Thyroid gland (tissue), 4 donors: ENCODE data around the gene GTSE1. TPM values are rescaled to one million over a fixed set of nuclear protein-coding genes. Genes with fewer than 3 reads are reported as not detected.

ENCODE experiments used
- DNase-seq, 2 donors: peaks; one replicate each; pipeline ENCODE4 v3.0.0-alpha.2; 2019
- H3K27ac ChIP-seq, 3 donors: fragments of 200-600 bp; sonication (generic); 1 replicate in 2 of 3; 2 replicates in 1 of 3; pipeline ENCODE4 v1.5.1; 2016 to 2019; ENCODE audit warnings: mild to moderate bottlenecking in 1 of 3, moderate library complexity in 1 of 3
- H3K27me3 ChIP-seq: fragments of 200-600 bp; sonication (generic); one replicate; pipeline ENCODE4 v1.5.1; 2019
- H3K36me3 ChIP-seq, 2 donors: fragments of 200-600 bp; sonication (generic); one replicate each; pipeline ENCODE4 v1.5.1; 2016 to 2019
- H3K4me1 ChIP-seq, 2 donors: fragments of 200-600 bp; sonication (generic); one replicate each; pipeline ENCODE4 v1.5.1; 2017 to 2019
- H3K4me3 ChIP-seq, 3 donors: fragments of 200-600 bp; sonication (generic); replicated peaks in 1 of 3; 1 replicate in 2 of 3; 2 replicates in 1 of 3; pipeline ENCODE4 v1.5.1; 2016; ENCODE audit warnings: mild to moderate bottlenecking in 1 of 3
- H3K9me3 ChIP-seq: fragments of 200-600 bp; sonication (generic); one replicate; pipeline ENCODE4 v1.5.1; 2017
- POLR2A ChIP-seq, 2 donors: fragments of 450-650 bp; IDR thresholded peaks; one replicate each; pipeline ENCODE4 v1.6.1; 2017; ENCODE audit warnings: antibody characterized with exemption in 2 of 2, mild to moderate bottlenecking in 2 of 2, moderate library complexity in 1 of 2
- WGBS, 2 donors: methylation state at CpG; one replicate each; pipeline ENCODE4 v1.1.5; 2017; 5-methylcytosine and 5-hydroxymethylcytosine counted together
- intact Hi-C: fragments of 100-400 bp; cut with DNase I; formaldehyde crosslinking; loops from one replicate; pipeline ENCODE4 v1.15.1; 2023
- total RNA-seq, 4 donors: library from RNA; depleted of rRNA; stranded (reverse); fragments of >200 nt; gene quantifications; one replicate each; pipeline ENCODE4 v1.2.3, GENCODE V29; 2016
- TF ChIP-seq, protein P1 (sequence below), 6 experiments: fragments of 200-600 bp in 3 of 6; fragments of 450-650 bp in 3 of 6; sonication (generic) in 3 of 6; IDR thresholded peaks; one replicate each; pipeline ENCODE4 v1.5.1; 2016 to 2019; ENCODE audit warnings: antibody characterized with exemption in 6 of 6, mild to moderate bottlenecking in 2 of 6, inconsistent platforms in 1 of 6, moderate library complexity in 1 of 6

GTSE1 gene
- total RNA-seq, 4 donors from 2014 or later, result 0.22 to 0.27 (median 0.25) TPM; not detected in 1

DNA sequence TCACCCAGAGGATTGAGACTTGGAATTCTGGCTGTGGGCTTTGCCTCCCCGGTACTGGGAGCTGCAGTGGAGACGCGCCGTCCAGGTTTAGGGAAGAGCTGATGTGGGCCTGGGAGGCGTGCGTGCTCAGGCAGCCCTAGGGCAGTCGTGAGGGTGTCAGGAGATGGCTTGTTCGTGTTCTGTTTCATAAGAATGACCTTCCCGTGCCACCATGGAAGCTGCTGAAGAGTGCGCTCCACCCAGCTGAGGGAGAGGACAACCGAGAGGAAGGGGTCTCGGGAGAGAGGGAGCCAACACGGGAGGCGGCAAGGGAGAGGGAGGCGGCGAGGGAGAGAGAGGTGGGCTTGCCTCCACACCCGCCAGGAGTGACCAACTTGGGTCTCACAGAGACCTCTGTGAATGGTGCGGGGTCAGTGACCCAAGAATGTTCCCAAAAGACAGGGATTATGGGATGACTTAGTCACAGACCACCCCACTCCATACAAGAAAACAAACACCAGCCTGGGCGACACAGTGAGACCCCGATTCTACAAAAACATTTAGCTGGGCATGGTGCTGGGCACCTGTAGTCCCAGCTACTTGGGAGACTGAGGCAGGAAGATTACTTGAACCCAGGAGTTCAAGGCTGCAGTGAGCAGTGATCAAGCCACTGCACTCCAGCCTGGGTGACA, 24.2 kb downstream of the GTSE1 start:
- H3K4me3 ChIP-seq, result no peak overlapping the region
- TF ChIP-seq, protein P1, sequence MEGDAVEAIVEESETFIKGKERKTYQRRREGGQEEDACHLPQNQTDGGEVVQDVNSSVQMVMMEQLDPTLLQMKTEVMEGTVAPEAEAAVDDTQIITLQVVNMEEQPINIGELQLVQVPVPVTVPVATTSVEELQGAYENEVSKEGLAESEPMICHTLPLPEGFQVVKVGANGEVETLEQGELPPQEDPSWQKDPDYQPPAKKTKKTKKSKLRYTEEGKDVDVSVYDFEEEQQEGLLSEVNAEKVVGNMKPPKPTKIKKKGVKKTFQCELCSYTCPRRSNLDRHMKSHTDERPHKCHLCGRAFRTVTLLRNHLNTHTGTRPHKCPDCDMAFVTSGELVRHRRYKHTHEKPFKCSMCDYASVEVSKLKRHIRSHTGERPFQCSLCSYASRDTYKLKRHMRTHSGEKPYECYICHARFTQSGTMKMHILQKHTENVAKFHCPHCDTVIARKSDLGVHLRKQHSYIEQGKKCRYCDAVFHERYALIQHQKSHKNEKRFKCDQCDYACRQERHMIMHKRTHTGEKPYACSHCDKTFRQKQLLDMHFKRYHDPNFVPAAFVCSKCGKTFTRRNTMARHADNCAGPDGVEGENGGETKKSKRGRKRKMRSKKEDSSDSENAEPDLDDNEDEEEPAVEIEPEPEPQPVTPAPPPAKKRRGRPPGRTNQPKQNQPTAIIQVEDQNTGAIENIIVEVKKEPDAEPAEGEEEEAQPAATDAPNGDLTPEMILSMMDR (IDR thresholded peaks at IDR 0.05), result no peak
- no peak for TF ChIP-seq POLR2A (IDR thresholded peaks at IDR 0.05)

DNA sequence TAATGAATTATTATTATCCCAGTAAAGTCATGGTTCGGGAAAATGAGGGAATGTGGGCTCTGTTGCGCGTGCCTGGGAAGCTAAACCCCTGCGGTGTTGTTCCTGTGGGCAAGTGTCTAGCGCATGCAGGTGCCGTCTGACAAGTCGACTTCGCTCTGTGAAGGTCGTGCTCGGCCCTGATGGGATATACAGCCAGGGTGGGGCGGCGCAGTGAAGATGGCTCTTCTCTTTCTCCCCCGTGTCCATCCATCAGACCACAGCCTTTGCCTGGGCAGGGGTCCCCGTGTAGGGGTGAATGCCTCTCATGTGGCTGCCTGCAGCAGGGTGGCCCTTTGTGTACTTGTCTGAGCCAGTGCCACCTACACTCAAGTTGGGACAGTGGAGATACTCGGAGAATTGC, 26.0 kb downstream of the GTSE1 start:
- Histone ChIP-seq H3K27ac (no peak overlapping the region), H3K4me1 (no peaks in the 10 kb centered on the region), H3K4me3 (no peak overlapping the region), H3K27me3 (no peaks in the 10 kb centered on the region), H3K36me3 (no peaks in the 10 kb centered on the region), H3K9me3 (no peaks in the 10 kb centered on the region)
- TF ChIP-seq, protein P1 (IDR thresholded peaks at IDR 0.05), result no peak
- no peak for TF ChIP-seq POLR2A (IDR thresholded peaks at IDR 0.05)
- no peak for DNase-seq
- WGBS, 2 donors, result 95% methylated on average over 15 of the region's 15 CpGs
- intact Hi-C loops, result no loop called here

More for the DNA sequence above, 24.2 kb downstream of the GTSE1 start:
- H3K27ac ChIP-seq, result no peak overlapping the region
- no peaks in the 10 kb centered on the region for H3K36me3 ChIP-seq
- WGBS, 2 donors, result 94 to 96% methylated on average over 20 of the region's 20 CpGs
- H3K27me3 ChIP-seq, result no peaks in the 10 kb centered on the region
- DNase-seq, result no peak
- no peaks in the 10 kb centered on the region for H3K9me3 ChIP-seq
- intact Hi-C loops, result no loop called here
- no peaks in the 10 kb centered on the region for H3K4me1 ChIP-seq

DNA sequence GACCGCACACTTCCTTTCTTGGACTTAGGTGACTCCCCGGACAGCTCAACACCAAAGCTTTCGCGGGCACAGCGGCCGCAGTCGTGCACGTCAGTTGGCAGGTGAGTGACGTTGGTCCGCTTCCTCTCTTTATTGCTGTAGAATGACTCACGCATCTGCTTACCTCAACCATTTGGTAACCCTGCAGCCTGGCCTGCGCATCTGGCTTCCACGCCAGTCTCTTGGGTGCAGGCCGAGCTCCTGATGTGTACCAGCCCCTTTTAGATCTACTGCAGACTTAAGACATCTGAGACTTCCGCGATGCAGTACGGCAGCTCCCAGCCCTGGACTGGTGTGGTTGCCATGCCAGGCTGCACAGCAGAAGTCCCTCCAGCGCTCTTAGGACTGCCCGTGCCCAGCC, 26.5 kb downstream of the GTSE1 start:
- no peaks in the 10 kb centered on the region for H3K9me3 ChIP-seq
- H3K27me3 ChIP-seq, result no peaks in the 10 kb centered on the region
- TF ChIP-seq, protein P1 (IDR thresholded peaks at IDR 0.05), result no peak
- no peak for TF ChIP-seq POLR2A (IDR thresholded peaks at IDR 0.05)
- intact Hi-C loops, result no loop called here
- H3K4me3 ChIP-seq, result no peak overlapping the region
- H3K36me3 ChIP-seq, result no peaks in the 10 kb centered on the region
- H3K27ac ChIP-seq, result no peak overlapping the region
- DNase-seq, result no peak
- no peaks in the 10 kb centered on the region for H3K4me1 ChIP-seq
- 95 to 98% methylated on average over 19 of the region's 19 CpGs for WGBS, 2 donors

DNA sequence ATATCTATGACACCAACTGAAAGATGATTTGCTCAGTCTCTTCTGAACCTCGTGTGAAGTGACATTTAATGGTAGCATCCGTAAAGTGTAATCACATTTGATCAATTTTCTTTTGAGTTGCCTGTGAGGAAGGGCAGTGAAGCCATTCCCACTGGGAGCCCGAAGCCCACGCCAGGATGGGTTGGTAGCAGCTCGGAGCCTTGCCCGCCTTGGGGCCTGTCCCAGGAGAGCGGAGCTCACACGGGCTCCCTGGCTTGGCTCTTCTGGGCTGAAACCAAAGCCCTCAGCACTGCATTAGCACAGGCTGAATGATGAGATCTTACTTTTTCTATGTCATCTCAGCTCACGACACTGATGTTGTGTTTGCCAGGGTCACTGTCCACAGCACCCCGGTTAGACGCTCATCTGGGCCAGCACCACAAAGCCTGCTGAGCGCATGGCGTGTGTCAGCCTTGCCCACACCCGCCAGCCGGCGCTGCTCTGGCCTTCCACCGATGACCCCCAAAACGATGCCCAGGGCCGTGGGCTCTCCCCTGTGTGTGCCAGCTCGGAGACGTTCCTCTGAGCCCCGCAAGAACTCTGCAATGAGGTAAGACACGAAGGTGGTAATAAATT, 29.5 kb downstream of the GTSE1 start:
- Histone ChIP-seq H3K4me3 (no peak overlapping the region), H3K9me3 (no peaks in the 10 kb centered on the region), H3K36me3 (no peaks in the 10 kb centered on the region), H3K4me1 (no peaks in the 10 kb centered on the region), H3K27ac (no peak overlapping the region), H3K27me3 (no peaks in the 10 kb centered on the region)
- DNase-seq, result no peak
- TF ChIP-seq, protein P1 (IDR thresholded peaks at IDR 0.05), result no peak
- TF ChIP-seq POLR2A (IDR thresholded peaks at IDR 0.05), result no peak
- intact Hi-C loops, result no loop called here
- WGBS, 2 donors, result 91 to 98% methylated on average over 22 of the region's 23 CpGs

DNA sequence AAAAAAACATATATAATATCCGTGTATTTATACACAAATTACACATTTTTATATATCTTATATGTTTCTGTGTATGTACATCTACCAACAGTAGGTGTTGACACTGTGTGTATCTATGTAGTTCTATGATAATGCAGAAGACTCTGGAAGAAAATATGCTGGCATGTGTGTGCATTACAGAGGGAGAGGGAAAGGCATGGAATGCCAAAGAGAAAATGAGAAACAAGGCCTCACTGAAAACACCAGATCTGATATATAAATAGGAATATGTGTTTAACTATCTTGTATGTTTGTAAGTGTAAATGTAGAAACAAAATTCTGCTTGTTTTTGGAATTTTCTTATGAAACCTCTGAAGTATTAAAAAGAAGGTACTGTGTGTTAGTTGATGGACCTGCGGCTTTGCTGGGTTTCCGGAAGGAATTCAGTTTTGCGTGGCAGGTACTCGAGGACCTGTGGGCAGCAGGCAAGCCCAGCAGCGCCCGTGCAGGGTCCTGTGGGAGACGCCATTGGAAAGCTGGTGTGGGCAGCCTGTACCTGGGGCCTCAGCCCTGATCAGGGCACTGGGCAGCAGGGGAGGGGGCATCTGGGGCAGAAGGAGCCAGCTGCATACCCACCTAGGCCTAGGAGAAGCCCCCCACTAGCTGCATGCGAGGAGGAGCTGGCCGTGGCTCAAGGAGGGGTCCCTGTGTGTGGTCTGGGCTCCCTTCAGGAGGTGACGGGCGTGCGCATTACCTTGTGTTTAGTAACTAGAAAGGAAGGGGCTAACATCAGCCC, 31.2 kb downstream of the GTSE1 start:
- WGBS, 2 donors, result 95% methylated on average over 12 to 13 of the region's 13 CpGs
- intact Hi-C loops, result no loop called here

More for the DNA sequence above, 31.2 kb downstream of the GTSE1 start:
- no peak for TF ChIP-seq POLR2A (IDR thresholded peaks at IDR 0.05)
- TF ChIP-seq, protein P1 (IDR thresholded peaks at IDR 0.05), result no peak
- H3K27ac ChIP-seq, result no peak overlapping the region
- no peaks in the 10 kb centered on the region for H3K27me3 ChIP-seq
- no peaks in the 10 kb centered on the region for H3K9me3 ChIP-seq
- no peak overlapping the region for H3K4me3 ChIP-seq
- H3K4me1 ChIP-seq, result no peaks in the 10 kb centered on the region
- no peaks in the 10 kb centered on the region for H3K36me3 ChIP-seq
- DNase-seq, result no peak
